Fibroblast of lung (primary cell): ENCODE measurements around the gene BOLA1. TPM values are rescaled to one million over a fixed set of nuclear protein-coding genes. Genes with fewer than 3 reads are reported as not detected.
"Not testable (repeated sequence)": the region's sequence is repeated elsewhere in the genome, so short reads cannot be mapped to it uniquely, and the experiment has no call there.

Experiments
- DNase-seq, 2 donors: peaks; one replicate each; pipeline versions ENCODE4 v3.0.0 to v3.0.0-alpha.2; 2010; ENCODE audit warnings: low read depth in 2 of 2
- H2AFZ ChIP-seq: 2 replicates; pipeline ENCODE4 v1.5.1; 2012; ENCODE audit warnings: low read length, control low read depth, inconsistent platforms
- H3K27ac ChIP-seq: 2 replicates; pipeline ENCODE4 v1.5.1; 2011; ENCODE audit warnings: low read length, control low read depth; ENCODE audit not compliant: insufficient read depth
- H3K27me3 ChIP-seq: 2 replicates; pipeline ENCODE4 v1.5.1; 2011; ENCODE audit warnings: mild to moderate bottlenecking, low read length; ENCODE audit not compliant: control insufficient read depth, insufficient read depth
- H3K36me3 ChIP-seq: 2 replicates; pipeline ENCODE4 v1.5.1; 2011; ENCODE audit warnings: low read length; ENCODE audit not compliant: control insufficient read depth, insufficient read depth
- H3K4me1 ChIP-seq: 2 replicates; pipeline ENCODE4 v1.5.1; 2011; ENCODE audit warnings: low read length; ENCODE audit not compliant: control insufficient read depth, insufficient read depth; ENCODE audit errors: extremely low read depth
- H3K4me2 ChIP-seq: 2 replicates; pipeline ENCODE4 v1.5.1; 2011; ENCODE audit warnings: low read length, control low read depth; ENCODE audit not compliant: insufficient read depth; ENCODE audit errors: extremely low read depth
- H3K4me3 ChIP-seq, 4 experiments: fragments of 200-600 bp in 1 of 4; sonication (generic) in 1 of 4; replicated peaks in 1 of 4; 2 replicates each; pipeline ENCODE4 v1.5.1; 2011 to 2016; ENCODE audit warnings: low read length in 4 of 4, low read depth in 3 of 4, mild to moderate bottlenecking in 3 of 4, control low read depth in 2 of 4, inconsistent platforms in 1 of 4, mixed read lengths in 1 of 4; ENCODE audit not compliant: insufficient read depth in 1 of 4; ENCODE audit errors: control extremely low read depth in 1 of 4
- H3K79me2 ChIP-seq: 2 replicates; pipeline ENCODE4 v1.5.1; 2012; ENCODE audit warnings: mild to moderate bottlenecking, low read length, inconsistent platforms; ENCODE audit not compliant: control insufficient read depth, insufficient read depth
- H3K9ac ChIP-seq: 2 replicates; pipeline ENCODE4 v1.5.1; 2011; ENCODE audit warnings: mild to moderate bottlenecking, low read length, control low read depth; ENCODE audit not compliant: insufficient read depth
- H3K9me3 ChIP-seq: 2 replicates; pipeline ENCODE4 v1.5.1; 2012; ENCODE audit warnings: low read depth, low read length; ENCODE audit not compliant: control insufficient read depth, insufficient read depth
- H4K20me1 ChIP-seq: 2 replicates; pipeline ENCODE4 v1.5.1; 2011; ENCODE audit warnings: low read length; ENCODE audit not compliant: control insufficient read depth, insufficient read depth; ENCODE audit errors: extremely low read depth
- CTCF ChIP-seq, 2 donors: IDR thresholded peaks in 1 of 2; conservative IDR thresholded peaks in 1 of 2; 1 replicate in 1 of 2; 2 replicates in 1 of 2; pipeline ENCODE4 v1.5.1; 2011 to 2012; ENCODE audit warnings: low read length in 2 of 2, control low read depth in 1 of 2, inconsistent platforms in 1 of 2, low read depth in 1 of 2, mild to moderate bottlenecking in 1 of 2
- EZH2 ChIP-seq: IDR thresholded peaks from 2 replicates; pipeline ENCODE4 v1.5.1; 2012; ENCODE audit warnings: low read length, control low read depth, mild to moderate bottlenecking; ENCODE audit errors: missing control alignments
- polyA plus RNA-seq, 2 donors: library from polyadenylated mRNA; depleted of rRNA in 1 of 2; stranded (reverse) in 1 of 2; unstranded in 1 of 2; fragments of >200 nt; gene quantifications; 2 replicates each; pipeline ENCODE4 v1.2.1, GENCODE V29; 2011 to 2012; ENCODE audit warnings: missing spikeins in 1 of 2
- total RNA-seq: library from RNA; depleted of rRNA; stranded (reverse); fragments of >200 nt; gene quantifications from 2 replicates; pipeline ENCODE4 v1.2.1, GENCODE V29; 2014

Gene BOLA1
- total and polyA plus RNA-seq, 2 donors (not counting 1 experiment from before 2014, with no cell fraction given) = 6.4 to 12.4 TPM

GRCh38 chr1:149936992-149937705, 37.8 kb downstream of the BOLA1 start:
- peaks cover 3% of the 10 kb centered on the region for H3K79me2 ChIP-seq
- peak overlapping the region; percentile 91 for H3K4me2 ChIP-seq
- peak overlapping the region; percentile 72 to 80 (median 78) for H3K4me3 ChIP-seq
- TF ChIP-seq CTCF (conservative IDR thresholded peaks at IDR 0.05 in 1 of 2, IDR thresholded peaks at IDR 0.05 in 1 of 2; ENCODE audit: low read depth in 1 of 2, low read length in 2 of 2) = peak; percentile 3 to 11
- no peak for TF ChIP-seq EZH2
- H3K9ac ChIP-seq = peak overlapping the region; percentile 51
- peak; percentile 51 to 81 for DNase-seq
- peak overlapping the region; percentile 70 for H2AFZ ChIP-seq
- no peaks in the 10 kb centered on the region for H3K36me3 ChIP-seq
- no peaks in the 10 kb centered on the region for H3K9me3 ChIP-seq
- H4K20me1 ChIP-seq = no peaks in the 10 kb centered on the region
- H3K4me1 ChIP-seq = peaks cover 14% of the 10 kb centered on the region
- H3K27ac ChIP-seq = peak overlapping the region; percentile 49
- H3K27me3 ChIP-seq = no peaks in the 10 kb centered on the region

GRCh38 chr1:149937759-149938158, 38.4 kb downstream of the BOLA1 start:
- Histone ChIP-seq H3K79me2 (peaks cover 3% of the 10 kb centered on the region), H3K9me3 (no peaks in the 10 kb centered on the region), H3K27ac (no peak overlapping the region), H3K4me2 (no peak overlapping the region), H3K36me3 (no peaks in the 10 kb centered on the region), H3K9ac (no peak overlapping the region), H2AFZ (no peak overlapping the region), H4K20me1 (no peaks in the 10 kb centered on the region), H3K4me3 (peak overlapping the region in 1 of 4 experiments; percentile 79), H3K27me3 (no peaks in the 10 kb centered on the region), H3K4me1 (peaks cover 14% of the 10 kb centered on the region)
- TF ChIP-seq EZH2 (no peak), CTCF (conservative IDR thresholded peaks at IDR 0.05 in 1 of 2, IDR thresholded peaks at IDR 0.05 in 1 of 2; ENCODE audit: low read depth in 1 of 2, low read length in 2 of 2) (no peak)
- DNase-seq = peak in 1 of 2 donors; percentile 14

GRCh38 chr1:149938668-149939003, 39.3 kb downstream of the BOLA1 start:
- H2AFZ ChIP-seq = not testable (repeated sequence)
- H3K4me3 ChIP-seq = peak overlapping the region in 2 of 4 experiments; percentile 16 to 44

More at GRCh38 chr1:149938668-149939003, 39.3 kb downstream of the BOLA1 start:
- H3K27ac ChIP-seq, H4K20me1 ChIP-seq, H3K79me2 ChIP-seq, H3K9ac ChIP-seq, H3K27me3 ChIP-seq, H3K36me3 ChIP-seq, DNase-seq, H3K9me3 ChIP-seq: not testable (repeated sequence)
- Histone ChIP-seq H3K4me1 (peaks cover 14% of the 10 kb centered on the region), H3K4me2 (peak overlapping the region; percentile 92)
